ENCODE measurements around the gene XIRP1. TPM values are rescaled to one million over a fixed set of nuclear protein-coding genes. Genes with fewer than 3 reads are reported as not detected.

Gene XIRP1
- total and polyA plus RNA-seq, 4 donors: 0.13 to 0.75 (median 0.19) TPM; not detected in 1

GRCh38 chr3:39203402-39203801 lies 11.0 kb upstream of the XIRP1 start:
- H3K36me3 ChIP-seq (ENCODE audit: control insufficient read depth in 1 of 2, insufficient read depth in 2 of 2, low read length in 1 of 2): no peaks in the 10 kb centered on the region
- no peaks in the 10 kb centered on the region for H3K27me3 ChIP-seq (ENCODE audit: control insufficient read depth in 1 of 2, insufficient read depth in 2 of 2, low read length in 1 of 2)
- ATAC-seq (ENCODE audit: low FRiP score) (no peak), DNase-seq (peak in 1 of 2 donors; percentile 41)
- no peak overlapping the region for H3K4me3 ChIP-seq (ENCODE audit: low read length in 2 of 2)
- no peaks in the 10 kb centered on the region for H3K4me1 ChIP-seq (ENCODE audit: control insufficient read depth in 1 of 2, insufficient read depth in 2 of 2, low read length in 2 of 2)
- H3K27ac ChIP-seq (ENCODE audit: low read depth in 1 of 2, low read length in 2 of 2): no peak overlapping the region
- H3K9me3 ChIP-seq (ENCODE audit: control insufficient read depth, low read length): peaks cover 7% of the 10 kb centered on the region
- intact Hi-C loops (cut with DNase I): no loop called here
- WGBS, 2 donors: 74 to 75% methylated on average over 4 of the region's 4 CpGs

- H3K27ac ChIP-seq (ENCODE audit: low read depth in 1 of 2, low read length in 2 of 2): no peak overlapping the region
- intact Hi-C loops (cut with DNase I): no loop called here
- DNase-seq: peak in 1 of 2 donors; percentile 67
- H3K36me3 ChIP-seq (ENCODE audit: control insufficient read depth in 1 of 2, insufficient read depth in 2 of 2, low read length in 1 of 2): no peaks in the 10 kb centered on the region
- no peak overlapping the region for H3K4me3 ChIP-seq (ENCODE audit: low read length in 2 of 2)
- no peaks in the 10 kb centered on the region for H3K27me3 ChIP-seq (ENCODE audit: control insufficient read depth in 1 of 2, insufficient read depth in 2 of 2, low read length in 1 of 2)
- H3K9me3 ChIP-seq (ENCODE audit: control insufficient read depth, low read length): peaks cover 7% of the 10 kb centered on the region
- no peaks in the 10 kb centered on the region for H3K4me1 ChIP-seq (ENCODE audit: control insufficient read depth in 1 of 2, insufficient read depth in 2 of 2, low read length in 2 of 2)
- peak; percentile 55 for ATAC-seq (ENCODE audit: low FRiP score)
- 55 to 61% methylated on average over 3 of the region's 3 CpGs for WGBS, 2 donors
Measured at GRCh38 chr3:39202094-39202493, 9.7 kb upstream of the XIRP1 start.

- Histone ChIP-seq H3K36me3 (ENCODE audit: control insufficient read depth in 1 of 2, insufficient read depth in 2 of 2, low read length in 1 of 2) (no peaks in the 10 kb centered on the region), H3K27me3 (ENCODE audit: control insufficient read depth in 1 of 2, insufficient read depth in 2 of 2, low read length in 1 of 2) (no peaks in the 10 kb centered on the region), H3K4me3 (ENCODE audit: low read length in 2 of 2) (no peak overlapping the region), H3K9me3 (ENCODE audit: control insufficient read depth, low read length) (peaks cover 3% of the 10 kb centered on the region), H3K4me1 (ENCODE audit: control insufficient read depth in 1 of 2, insufficient read depth in 2 of 2, low read length in 2 of 2) (no peaks in the 10 kb centered on the region), H3K27ac (ENCODE audit: low read depth in 1 of 2, low read length in 2 of 2) (no peak overlapping the region)
- DNase-seq (peak in 1 of 2 donors; percentile 70), ATAC-seq (ENCODE audit: low FRiP score) (no peak)
- intact Hi-C loops (cut with DNase I): no loop called here
- WGBS, 2 donors: 21 to 22% methylated on average over 6 of the region's 6 CpGs
Measured at GRCh38 chr3:39196671-39197356, 4.4 kb upstream of the XIRP1 start.

- 79 to 87% methylated on average over 3 of the region's 3 CpGs for WGBS, 2 donors
Measured at GRCh38 chr3:39196034-39196433, 3.6 kb upstream of the XIRP1 start.

GRCh38 chr3:39193391-39193790 lies 996 bp upstream of the XIRP1 start:
- WGBS, 2 donors: 88 to 89% methylated on average over 7 of the region's 7 CpGs
- no peak for DNase-seq
- Histone ChIP-seq H3K27me3 (ENCODE audit: control insufficient read depth in 1 of 2, insufficient read depth in 2 of 2, low read length in 1 of 2) (no peaks in the 10 kb centered on the region), H3K36me3 (ENCODE audit: control insufficient read depth in 1 of 2, insufficient read depth in 2 of 2, low read length in 1 of 2) (no peaks in the 10 kb centered on the region), H3K27ac (ENCODE audit: low read depth in 1 of 2, low read length in 2 of 2) (no peak overlapping the region), H3K4me1 (ENCODE audit: control insufficient read depth in 1 of 2, insufficient read depth in 2 of 2, low read length in 2 of 2) (no peaks in the 10 kb centered on the region), H3K4me3 (ENCODE audit: low read length in 2 of 2) (no peak overlapping the region), H3K9me3 (ENCODE audit: control insufficient read depth, low read length) (no peaks in the 10 kb centered on the region)
- no peak for ATAC-seq (ENCODE audit: low FRiP score)
- intact Hi-C loops (cut with DNase I): loop anchor here (5.0 kb wide), 2 partner anchors 66 to 94 kb away; no protein-coding TSS in a partner anchor

More at GRCh38 chr3:39196034-39196433, 3.6 kb upstream of the XIRP1 start:
- H3K36me3 ChIP-seq (ENCODE audit: control insufficient read depth in 1 of 2, insufficient read depth in 2 of 2, low read length in 1 of 2): no peaks in the 10 kb centered on the region
- H3K27me3 ChIP-seq (ENCODE audit: control insufficient read depth in 1 of 2, insufficient read depth in 2 of 2, low read length in 1 of 2): no peaks in the 10 kb centered on the region
- no peaks in the 10 kb centered on the region for H3K9me3 ChIP-seq (ENCODE audit: control insufficient read depth, low read length)
- ATAC-seq (ENCODE audit: low FRiP score) (no peak), DNase-seq (no peak)
- no peaks in the 10 kb centered on the region for H3K4me1 ChIP-seq (ENCODE audit: control insufficient read depth in 1 of 2, insufficient read depth in 2 of 2, low read length in 2 of 2)
- no peak overlapping the region for H3K4me3 ChIP-seq (ENCODE audit: low read length in 2 of 2)
- intact Hi-C loops (cut with DNase I): no loop called here
- no peak overlapping the region for H3K27ac ChIP-seq (ENCODE audit: low read depth in 1 of 2, low read length in 2 of 2)

DNA sequence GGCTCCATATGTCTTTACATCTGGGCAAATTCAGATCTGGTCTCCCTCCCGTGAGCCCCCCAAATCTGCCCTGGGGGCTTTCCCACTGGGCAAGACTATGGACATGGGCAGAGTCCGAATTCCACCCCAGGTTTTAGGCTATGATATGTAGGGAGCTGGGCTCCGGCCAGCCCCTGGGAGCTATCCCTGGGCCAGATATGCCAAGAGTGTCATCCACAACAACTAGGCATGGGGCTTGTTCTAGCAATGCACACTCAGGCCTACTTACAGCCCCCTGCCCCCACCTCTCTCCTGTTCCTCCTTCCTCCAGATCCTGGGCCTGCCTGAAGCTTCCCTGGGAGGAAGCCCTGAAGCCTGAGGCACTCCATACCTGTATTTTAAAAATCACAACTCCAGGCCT lies 622 bp downstream of the XIRP1 start:
- Histone ChIP-seq H3K27ac (ENCODE audit: low read depth in 1 of 2, low read length in 2 of 2) (no peak overlapping the region), H3K36me3 (ENCODE audit: control insufficient read depth in 1 of 2, insufficient read depth in 2 of 2, low read length in 1 of 2) (no peaks in the 10 kb centered on the region), H3K4me1 (ENCODE audit: control insufficient read depth in 1 of 2, insufficient read depth in 2 of 2, low read length in 2 of 2) (no peaks in the 10 kb centered on the region), H3K27me3 (ENCODE audit: control insufficient read depth in 1 of 2, insufficient read depth in 2 of 2, low read length in 1 of 2) (no peaks in the 10 kb centered on the region), H3K4me3 (ENCODE audit: low read length in 2 of 2) (no peak overlapping the region), H3K9me3 (ENCODE audit: control insufficient read depth, low read length) (no peaks in the 10 kb centered on the region)
- 94 to 98% methylated on average over 3 of the region's 3 CpGs for WGBS, 2 donors
- ATAC-seq (ENCODE audit: low FRiP score) (no peak), DNase-seq (no peak)
- intact Hi-C loops (cut with DNase I): loop anchor here (5.0 kb wide), 2 partner anchors 64 to 96 kb away; no protein-coding TSS in a partner anchor

GRCh38 chr3:39191111-39191510 lies 1.3 kb downstream of the XIRP1 start:
- no peak overlapping the region for H3K27ac ChIP-seq (ENCODE audit: low read depth in 1 of 2, low read length in 2 of 2)
- WGBS, 2 donors: 95 to 96% methylated on average over 1 of the region's 1 CpG
- DNase-seq (no peak), ATAC-seq (ENCODE audit: low FRiP score) (no peak)
- no peak overlapping the region for H3K4me3 ChIP-seq (ENCODE audit: low read length in 2 of 2)
- no peaks in the 10 kb centered on the region for H3K9me3 ChIP-seq (ENCODE audit: control insufficient read depth, low read length)
- no peaks in the 10 kb centered on the region for H3K36me3 ChIP-seq (ENCODE audit: control insufficient read depth in 1 of 2, insufficient read depth in 2 of 2, low read length in 1 of 2)
- intact Hi-C loops (cut with DNase I): loop anchor here (5.0 kb wide), 2 partner anchors 64 to 96 kb away; no protein-coding TSS in a partner anchor
- no peaks in the 10 kb centered on the region for H3K4me1 ChIP-seq (ENCODE audit: control insufficient read depth in 1 of 2, insufficient read depth in 2 of 2, low read length in 2 of 2)
- no peaks in the 10 kb centered on the region for H3K27me3 ChIP-seq (ENCODE audit: control insufficient read depth in 1 of 2, insufficient read depth in 2 of 2, low read length in 1 of 2)

- Histone ChIP-seq H3K27ac (ENCODE audit: low read depth in 1 of 2, low read length in 2 of 2) (no peak overlapping the region), H3K9me3 (ENCODE audit: control insufficient read depth, low read length) (no peaks in the 10 kb centered on the region), H3K27me3 (ENCODE audit: control insufficient read depth in 1 of 2, insufficient read depth in 2 of 2, low read length in 1 of 2) (no peaks in the 10 kb centered on the region), H3K4me1 (ENCODE audit: control insufficient read depth in 1 of 2, insufficient read depth in 2 of 2, low read length in 2 of 2) (no peaks in the 10 kb centered on the region), H3K36me3 (ENCODE audit: control insufficient read depth in 1 of 2, insufficient read depth in 2 of 2, low read length in 1 of 2) (no peaks in the 10 kb centered on the region), H3K4me3 (ENCODE audit: low read length in 2 of 2) (no peak overlapping the region)
- 74 to 77% methylated on average over 7 of the region's 7 CpGs for WGBS, 2 donors
- intact Hi-C loops (cut with DNase I): loop anchor here (5.0 kb wide), 2 partner anchors 63 to 97 kb away; no protein-coding TSS in a partner anchor
- no peak for ATAC-seq (ENCODE audit: low FRiP score)
- DNase-seq: no peak
Measured at GRCh38 chr3:39190281-39191025, 1.9 kb downstream of the XIRP1 start.

- DNase-seq (no peak), ATAC-seq (ENCODE audit: low FRiP score) (peak; percentile 72)
- Histone ChIP-seq H3K4me3 (ENCODE audit: low read length in 2 of 2) (no peak overlapping the region), H3K27me3 (ENCODE audit: control insufficient read depth in 1 of 2, insufficient read depth in 2 of 2, low read length in 1 of 2) (no peaks in the 10 kb centered on the region), H3K4me1 (ENCODE audit: control insufficient read depth in 1 of 2, insufficient read depth in 2 of 2, low read length in 2 of 2) (no peaks in the 10 kb centered on the region), H3K27ac (ENCODE audit: low read depth in 1 of 2, low read length in 2 of 2) (no peak overlapping the region), H3K9me3 (ENCODE audit: control insufficient read depth, low read length) (no peaks in the 10 kb centered on the region), H3K36me3 (ENCODE audit: control insufficient read depth in 1 of 2, insufficient read depth in 2 of 2, low read length in 1 of 2) (no peaks in the 10 kb centered on the region)
- 33 to 34% methylated on average over 5 of the region's 5 CpGs for WGBS, 2 donors
- intact Hi-C loops (cut with DNase I): loop anchor here (2.0 to 10.0 kb wide), 5 partner anchors 55 to 195 kb away; partner anchors contain the start of gene SLC25A38 (in 1 of the 2)
Measured at GRCh38 chr3:39189959-39190269, 2.5 kb downstream of the XIRP1 start.
